Motor neuron (in vitro differentiated cells): ENCODE measurements around the gene ZMAT5. TPM values are rescaled to one million over a fixed set of nuclear protein-coding genes. Genes with fewer than 3 reads are reported as not detected.
A peak's percentile ranks its signal among the peaks of the same experiment; 100 is the strongest.

Experiments
- ATAC-seq, 8 experiments: fragments of 200-7000 bp; cut with Tn5 transposase; replicated peaks in 6 of 8; 2 replicates each; pipeline ENCODE4 v1.8.0; 2021; ENCODE audit warnings: mild to moderate bottlenecking in 8 of 8, moderate library complexity in 8 of 8
- H3K27ac ChIP-seq, 2 donors: fragments of 250-450 bp; sonication (Bioruptor Pico); 2 replicates each; pipeline ENCODE4 v1.9.0; 2021; ENCODE audit warnings: antibody characterized with exemption in 2 of 2, mild to moderate bottlenecking in 2 of 2, moderate library complexity in 1 of 2
- H3K4me1 ChIP-seq, 2 donors: fragments of 250-450 bp; sonication (Bioruptor Pico); replicated peaks in 1 of 2; 2 replicates each; pipeline ENCODE4 v1.6.1; 2021; ENCODE audit warnings: antibody characterized with exemption in 2 of 2, mild to moderate bottlenecking in 2 of 2, moderate library complexity in 1 of 2
- H3K4me3 ChIP-seq, 5 donors: fragments of 250-450 bp; sonication (Bioruptor Pico); 2 replicates each; pipeline ENCODE4 v1.9.0; 2021; ENCODE audit warnings: antibody characterized with exemption in 5 of 5, mild to moderate bottlenecking in 5 of 5, moderate library complexity in 4 of 5
- WGBS, 10 experiments: fragments of 450-650 bp; shearing (Covaris generic); methylation state at CpG; one replicate each; pipeline ENCODE4 v1.0.0; 2022; 5-methylcytosine and 5-hydroxymethylcytosine counted together
- in situ Hi-C, 9 experiments: fragments of 400-800 bp; cut with MboI; loops; one replicate each; pipeline ENCODE4 v1.15.0; 2021; ENCODE audit warnings: low sequenced_read_pairs in 9 of 9, low pct_unique_long_range_greater_than_20kb in 2 of 9; ENCODE audit not compliant: unreplicated experiment in 9 of 9
- total RNA-seq, 8 experiments: library from RNA; unstranded; fragments of 300-600 nt; gene quantifications; 2 replicates each; pipeline versions ENCODE4 v1.2.3 to v1.2.4, GENCODE V29; 2022

The ZMAT5 gene
- total RNA-seq, 8 experiments from 2014 or later, result 16.7 to 36.2 (median 26.5) TPM

GRCh38 chr22:29782061-29782845 is 15.4 kb upstream of the ZMAT5 start:
- peak in 3 of 8 experiments; percentile 20 to 52 (median 26) for ATAC-seq
- no peak overlapping the region for H3K27ac ChIP-seq
- H3K4me3 ChIP-seq, result no peak overlapping the region
- 77 to 100% (median 80%) methylated on average over 1 to 4 of the region's 7 CpGs; no CpG with 5 or more reads in 7 of the 10 experiments for WGBS, 10 experiments
- in situ Hi-C loops, result no loop called here
- H3K4me1 ChIP-seq, result peaks cover 37 to 47% of the 10 kb centered on the region in 2 donors

GRCh38 chr22:29780748-29781676 is 14.2 kb upstream of the ZMAT5 start:
- Histone ChIP-seq H3K27ac (peak overlapping the region in 1 of 2 donors; percentile 62), H3K4me1 (peaks cover 31 to 36% of the 10 kb centered on the region in 2 donors), H3K4me3 (no peak overlapping the region)
- peak; percentile 12 to 76 (median 58) for ATAC-seq
- in situ Hi-C loops, result no loop called here
- 13 to 82% (median 43%) methylated on average over 1 to 3 of the region's 8 CpGs; no CpG with 5 or more reads in 3 of the 10 experiments for WGBS, 10 experiments

GRCh38 chr22:29780220-29780619 is 13.4 kb upstream of the ZMAT5 start:
- peak overlapping the region in 1 of 2 donors; percentile 62 for H3K27ac ChIP-seq
- ATAC-seq, result no peak
- WGBS, 10 experiments, result 100% methylated on average over 1 to 3 of the region's 5 CpGs; no CpG with 5 or more reads in 7 of the 10 experiments
- in situ Hi-C loops, result no loop called here
- no peak overlapping the region for H3K4me3 ChIP-seq
- peaks cover 31 to 34% of the 10 kb centered on the region in 2 donors for H3K4me1 ChIP-seq

- Histone ChIP-seq H3K27ac (no peak overlapping the region), H3K4me3 (no peak overlapping the region), H3K4me1 (peaks cover 5 to 8% of the 10 kb centered on the region in 2 donors)
- in situ Hi-C loops, result no loop called here
- peak in 4 of 8 experiments; percentile 21 to 44 (median 24) for ATAC-seq
- WGBS, 10 experiments, result 17 to 58% (median 45%) methylated on average over 1 to 2 of the region's 2 CpGs; no CpG with 5 or more reads in 6 of the 10 experiments
Observed at GRCh38 chr22:29773233-29773632, 6.4 kb upstream of the ZMAT5 start.

- peak in 3 of 8 experiments; percentile 34 to 64 (median 40) for ATAC-seq
- H3K4me1 ChIP-seq, result peaks cover 7% of the 10 kb centered on the region in 2 donors
- WGBS, 10 experiments, result 0 to 65% (median 23%) methylated on average over 1 to 3 of the region's 5 CpGs; no CpG with 5 or more reads in 4 of the 10 experiments
- in situ Hi-C loops, result no loop called here
- no peak overlapping the region for H3K27ac ChIP-seq
- no peak overlapping the region for H3K4me3 ChIP-seq
Observed at GRCh38 chr22:29772170-29772641, 5.4 kb upstream of the ZMAT5 start.

GRCh38 chr22:29769723-29770321 is 3.0 kb upstream of the ZMAT5 start:
- Histone ChIP-seq H3K4me3 (no peak overlapping the region), H3K27ac (no peak overlapping the region), H3K4me1 (peaks cover 10% of the 10 kb centered on the region in 2 donors)
- in situ Hi-C loops, result no loop called here
- WGBS, 10 experiments, result 63 to 100% (median 87%) methylated on average over 1 to 2 of the region's 2 CpGs; no CpG with 5 or more reads in 6 of the 10 experiments
- ATAC-seq, result no peak

- in situ Hi-C loops, result no loop called here
- H3K27ac ChIP-seq, result no peak overlapping the region
- no peak for ATAC-seq
- 0 to 100% (median 29%) methylated on average over 1 to 5 of the region's 6 CpGs; no CpG with 5 or more reads in 1 of the 10 experiments for WGBS, 10 experiments
- peaks cover 10% of the 10 kb centered on the region in 2 donors for H3K4me1 ChIP-seq
- H3K4me3 ChIP-seq, result peak overlapping the region; percentile 76 to 88 (median 86)
Observed at GRCh38 chr22:29768052-29768693, 1.4 kb upstream of the ZMAT5 start.

- 0 to 2% (median 0%) methylated on average over 1 to 35 of the region's 46 CpGs; no CpG with 5 or more reads in 1 of the 10 experiments for WGBS, 10 experiments
- in situ Hi-C loops, result no loop called here
- Histone ChIP-seq H3K27ac (peak within 1 kb of the TSS; percentile 97), H3K4me3 (peak within 1 kb of the TSS; percentile 76 to 88 (median 86)), H3K4me1 (peaks cover 10% of the 10 kb centered on the region in 2 donors)
- peak; percentile 75 to 88 (median 84) for ATAC-seq
Observed at GRCh38 chr22:29767171-29768051, 604 bp upstream of the ZMAT5 start, which contains the start of gene UQCR10. Gene UQCR10 (plus strand): TSS chr22:29767369. CDS start chr22:29767399, 30 bp downstream.

GRCh38 chr22:29765905-29766631 is 739 bp downstream of the ZMAT5 start:
- Histone ChIP-seq H3K4me3 (peak overlapping the region; percentile 76 to 88 (median 86)), H3K27ac (peak overlapping the region in 1 of 2 donors; percentile 97), H3K4me1 (peaks cover 10% of the 10 kb centered on the region in 2 donors)
- in situ Hi-C loops, result no loop called here
- ATAC-seq, result peak in 2 of 8 experiments; percentile 7 to 12
- 27 to 100% (median 79%) methylated on average over 2 to 6 of the region's 15 CpGs; no CpG with 5 or more reads in 2 of the 10 experiments for WGBS, 10 experiments

GRCh38 chr22:29762263-29762662 is 4.5 kb downstream of the ZMAT5 start:
- peaks cover 3% of the 10 kb centered on the region in 2 donors for H3K4me1 ChIP-seq
- in situ Hi-C loops, result no loop called here
- 57 to 100% (median 75%) methylated on average over 6 to 13 of the region's 15 CpGs for WGBS, 10 experiments
- no peak for ATAC-seq
- no peak overlapping the region for H3K27ac ChIP-seq
- no peak overlapping the region for H3K4me3 ChIP-seq

- 29 to 77% (median 57%) methylated on average over 1 to 5 of the region's 5 CpGs; no CpG with 5 or more reads in 3 of the 10 experiments for WGBS, 10 experiments
- Histone ChIP-seq H3K4me3 (no peak overlapping the region), H3K27ac (no peak overlapping the region), H3K4me1 (no peaks in the 10 kb centered on the region)
- no peak for ATAC-seq
- in situ Hi-C loops, result no loop called here
Observed at GRCh38 chr22:29758959-29759358, 7.8 kb downstream of the ZMAT5 start.
